Measurements from ENCODE around the gene HK1.

GRCh38 chr10:69388488-69388887 is 110.2 kb downstream of the HK1 start:
- no peak for TF ChIP-seq PITX1 (CRISPR knock-in tag; IDR thresholded peaks at IDR 0.05)
- TF ChIP-seq, protein P1, sequence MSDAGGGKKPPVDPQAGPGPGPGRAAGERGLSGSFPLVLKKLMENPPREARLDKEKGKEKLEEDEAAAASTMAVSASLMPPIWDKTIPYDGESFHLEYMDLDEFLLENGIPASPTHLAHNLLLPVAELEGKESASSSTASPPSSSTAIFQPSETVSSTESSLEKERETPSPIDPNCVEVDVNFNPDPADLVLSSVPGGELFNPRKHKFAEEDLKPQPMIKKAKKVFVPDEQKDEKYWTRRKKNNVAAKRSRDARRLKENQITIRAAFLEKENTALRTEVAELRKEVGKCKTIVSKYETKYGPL (CRISPR knock-in tag; IDR thresholded peaks at IDR 0.05) = no peak
- no peak for TF ChIP-seq POLR2A (IDR thresholded peaks at IDR 0.05; ENCODE audit: insufficient read depth in 1 of 2, low read depth in 2 of 2, low read length in 2 of 2)
- no peak for TF ChIP-seq POLR2AphosphoS5 (IDR thresholded peaks at IDR 0.05; ENCODE audit: low read depth, low read length)

Measured in HepG2 (cell line).